CD4-positive, alpha-beta T cell treated with Interferon gamma for 1 hour (primary cell): ENCODE data around the gene SLC25A20.
A peak's percentile ranks its signal among the peaks of the same experiment; 100 is the strongest.

Source experiments
- DNase-seq: peaks from one replicate; pipeline ENCODE4 v3.0.0-alpha.2; 2020

SLC25A20 gene

DNA sequence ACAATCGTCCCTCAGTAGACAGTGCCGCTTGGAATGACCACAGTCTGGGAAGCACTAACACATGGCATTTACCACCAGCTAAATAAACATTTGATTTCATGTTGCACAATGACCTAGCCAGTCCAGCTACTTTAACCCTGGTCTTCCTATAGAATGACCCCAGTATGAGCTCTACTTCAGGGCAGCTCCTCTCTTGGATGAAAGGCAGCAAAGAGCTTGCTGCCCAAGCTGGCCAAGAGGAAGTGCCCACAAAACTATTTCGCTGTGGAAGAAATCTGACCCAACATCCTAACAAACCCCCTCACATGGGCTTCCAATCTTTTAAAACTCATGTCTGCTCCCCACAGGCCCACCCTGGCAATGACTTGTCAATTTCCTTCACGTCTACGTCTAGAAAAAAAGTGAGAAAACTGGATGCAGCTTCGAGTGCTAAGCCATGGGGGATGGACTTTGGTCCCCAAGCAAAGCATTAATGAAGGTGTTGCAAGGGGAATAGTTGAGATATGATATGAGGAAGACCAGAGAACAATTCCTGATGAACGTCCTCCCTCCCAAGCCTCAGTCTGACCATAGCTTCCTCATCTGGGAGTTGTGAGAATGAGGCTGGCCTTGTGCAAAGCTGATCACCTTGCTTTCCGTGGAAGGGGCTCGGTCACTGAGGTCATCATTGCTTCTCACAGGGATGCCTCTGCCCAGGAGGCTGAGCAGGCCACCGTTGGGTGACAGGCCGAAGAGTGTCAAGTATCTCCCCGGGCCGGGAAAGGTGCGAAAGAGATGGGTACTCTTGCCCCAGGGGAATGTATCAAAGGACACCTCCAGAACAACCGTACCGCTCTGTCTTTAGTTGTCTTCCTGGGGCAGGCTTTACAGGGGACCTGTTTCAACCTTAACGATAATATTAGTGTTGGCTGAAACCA, 964 bp downstream of the SLC25A20 start:
- DNase-seq: no peak

DNA sequence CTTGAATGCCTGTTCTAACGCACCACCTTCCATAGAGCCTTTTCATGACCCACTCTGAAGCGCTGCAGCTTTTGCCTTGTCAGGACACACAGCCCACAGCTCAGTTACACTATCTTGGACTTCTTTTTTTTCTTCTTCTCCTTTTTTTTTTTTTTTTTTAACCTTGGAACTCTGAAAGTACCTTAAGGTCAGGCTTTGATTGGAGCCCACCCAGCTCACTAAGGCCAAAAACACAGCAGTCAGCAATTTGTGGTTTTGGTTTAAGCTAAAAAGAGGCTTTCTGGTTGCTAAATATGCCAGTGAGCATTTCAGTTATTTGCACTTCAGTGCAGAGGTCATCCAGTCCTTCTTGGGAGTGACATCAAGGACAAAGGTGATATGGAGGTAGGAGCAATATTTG, 1.7 kb downstream of the SLC25A20 start:
- no peak for DNase-seq

DNA sequence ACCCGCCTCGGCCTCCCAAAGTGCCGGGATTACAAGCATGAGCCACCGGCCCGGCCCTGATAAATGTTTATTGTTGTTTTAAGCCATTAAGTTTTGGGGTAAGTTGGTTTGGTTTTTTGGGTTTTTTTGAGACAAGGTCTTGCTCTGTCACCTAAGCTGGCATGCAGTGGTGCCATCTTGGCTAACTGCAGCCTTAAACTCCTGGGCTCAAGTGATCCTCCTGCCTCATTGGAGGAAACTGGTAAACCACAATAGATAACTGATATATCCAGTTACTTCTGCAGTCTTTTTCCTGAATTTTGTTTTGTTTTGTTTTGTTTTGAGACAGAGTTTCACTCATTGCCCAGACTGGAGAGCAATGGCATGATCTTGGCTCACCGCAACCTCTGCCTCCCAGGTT, 4.2 kb downstream of the SLC25A20 start:
- no peak for DNase-seq

DNA sequence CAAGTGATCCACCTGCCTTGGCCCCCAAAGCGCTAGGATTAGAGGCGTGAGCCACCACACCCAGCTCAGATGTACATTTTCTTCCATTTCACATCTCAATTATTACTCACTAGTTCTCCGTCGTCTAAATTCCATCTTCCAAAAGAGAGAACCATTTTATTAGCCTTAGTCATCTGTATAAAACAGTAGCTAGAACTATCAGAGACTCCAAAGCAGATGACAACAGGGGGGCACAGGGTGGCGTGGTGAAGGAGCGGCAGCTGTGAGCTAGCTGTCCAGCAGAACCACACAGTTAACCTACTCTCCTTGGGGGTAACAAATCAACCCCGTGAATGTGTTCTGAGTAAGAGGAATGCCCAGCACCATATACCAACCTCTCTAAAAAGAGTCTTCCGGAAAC, 7.1 kb downstream of the SLC25A20 start:
- no peak for DNase-seq

DNA sequence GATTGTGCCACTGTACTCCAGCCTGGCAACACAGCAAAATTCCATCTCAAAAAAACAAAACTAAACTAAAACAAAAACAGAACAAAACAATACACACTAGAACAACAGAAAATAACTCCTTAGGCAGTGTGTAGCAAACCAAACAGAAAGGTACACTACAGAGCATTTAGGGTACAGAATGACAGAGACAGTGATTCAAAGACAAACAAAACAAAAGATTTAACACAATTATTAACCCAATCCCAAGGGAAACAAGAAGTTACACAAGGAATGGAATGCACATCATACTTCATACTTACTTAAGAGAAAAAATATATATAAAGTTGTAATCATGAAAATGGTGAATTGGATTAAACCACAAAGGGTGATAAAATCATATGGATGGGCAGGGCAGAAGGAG, 12.9 kb downstream of the SLC25A20 start:
- no peak for DNase-seq

DNA sequence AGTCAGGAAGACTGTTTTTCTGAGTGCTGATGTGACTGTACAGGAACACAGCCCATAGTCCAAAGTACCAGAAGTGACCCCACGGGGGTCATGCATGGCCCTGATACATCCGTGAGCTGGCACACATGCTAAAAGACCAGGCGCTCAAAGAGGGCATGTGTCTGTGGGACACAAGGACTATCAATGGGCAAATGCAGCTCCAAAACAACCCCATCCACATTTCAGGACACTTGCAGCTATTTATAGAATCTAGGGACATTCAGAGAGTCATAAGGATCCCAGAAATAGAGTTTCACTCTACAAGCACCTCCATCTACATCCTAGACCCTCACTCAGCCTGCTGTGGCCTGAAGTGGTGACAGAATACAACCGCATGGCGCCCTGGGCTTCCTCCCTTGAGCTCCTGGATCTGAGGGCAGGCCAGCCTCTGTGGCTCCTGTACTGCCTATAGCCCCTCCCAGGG, 17.0 kb downstream of the SLC25A20 start:
- no peak for DNase-seq

DNA sequence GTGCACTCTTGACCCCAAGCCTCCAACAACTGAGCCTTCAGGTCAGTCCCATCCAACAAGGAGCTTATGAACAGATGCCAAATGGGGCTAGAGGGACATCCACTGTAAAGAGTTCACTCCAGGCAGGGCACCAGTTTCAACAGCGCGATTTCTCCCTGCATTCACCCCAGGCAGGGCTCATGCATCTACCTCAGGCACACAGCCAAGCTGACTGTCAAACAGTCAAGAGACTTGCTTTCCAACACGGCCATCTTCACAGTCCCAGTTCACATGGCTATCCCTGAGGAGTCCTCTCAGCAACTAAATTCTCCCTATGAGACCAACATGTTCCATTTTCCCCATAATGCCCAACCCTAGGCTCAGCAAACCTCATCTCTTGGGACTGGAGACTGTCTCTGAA, 17.7 kb downstream of the SLC25A20 start:
- DNase-seq: no peak

DNA sequence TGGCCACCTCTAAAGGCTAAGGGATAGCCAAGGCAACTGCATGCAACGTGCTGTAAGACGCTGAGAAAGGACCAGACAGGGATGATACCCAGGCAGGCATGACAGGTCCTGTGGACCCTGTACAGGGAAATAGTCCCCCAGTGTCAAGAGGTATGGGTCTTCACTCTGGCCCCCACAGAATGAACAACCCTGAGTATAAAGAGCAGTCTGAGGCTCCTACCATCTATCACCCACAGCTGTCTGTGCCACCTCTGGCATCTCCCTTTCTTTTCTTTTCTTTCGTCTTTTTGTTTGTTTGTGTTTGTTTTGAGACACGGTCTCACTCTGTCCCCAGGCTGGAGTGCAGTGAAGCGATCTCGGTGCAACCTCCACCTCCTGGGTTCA, 18.7 kb downstream of the SLC25A20 start:
- no peak for DNase-seq

DNA sequence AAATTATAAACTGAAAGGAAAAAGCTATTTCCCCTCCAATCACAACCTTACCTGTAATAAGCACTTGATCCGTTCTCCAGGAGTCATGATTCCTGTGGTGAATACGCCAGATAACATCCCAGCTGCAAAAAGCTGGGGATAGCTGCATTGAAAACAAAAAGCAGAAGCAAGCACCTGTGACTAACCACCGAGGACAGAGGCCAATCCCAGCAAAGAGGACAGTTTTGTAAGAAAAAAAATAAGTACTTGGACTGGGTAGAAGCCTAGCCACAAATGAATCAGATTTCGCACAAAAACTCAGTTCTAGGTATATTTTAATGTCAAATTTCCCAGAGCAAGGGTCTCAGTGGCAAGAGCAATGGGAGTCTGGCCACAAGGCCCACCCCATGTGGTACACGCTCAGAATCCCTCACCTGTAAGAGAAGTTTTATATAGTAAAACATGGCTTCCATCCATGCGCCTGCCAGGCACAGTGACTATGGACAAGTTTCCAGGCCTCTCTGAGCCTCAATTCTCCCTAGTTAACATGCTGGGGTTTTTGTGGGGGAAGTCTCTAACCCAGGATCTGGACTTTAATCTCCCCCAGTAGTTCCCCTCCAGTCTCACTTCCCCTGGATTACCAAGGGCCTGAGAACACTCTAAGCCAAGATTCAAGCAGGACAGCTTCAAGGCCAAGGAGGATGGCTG, 19.2 kb downstream of the SLC25A20 start:
- DNase-seq: no peak

DNA sequence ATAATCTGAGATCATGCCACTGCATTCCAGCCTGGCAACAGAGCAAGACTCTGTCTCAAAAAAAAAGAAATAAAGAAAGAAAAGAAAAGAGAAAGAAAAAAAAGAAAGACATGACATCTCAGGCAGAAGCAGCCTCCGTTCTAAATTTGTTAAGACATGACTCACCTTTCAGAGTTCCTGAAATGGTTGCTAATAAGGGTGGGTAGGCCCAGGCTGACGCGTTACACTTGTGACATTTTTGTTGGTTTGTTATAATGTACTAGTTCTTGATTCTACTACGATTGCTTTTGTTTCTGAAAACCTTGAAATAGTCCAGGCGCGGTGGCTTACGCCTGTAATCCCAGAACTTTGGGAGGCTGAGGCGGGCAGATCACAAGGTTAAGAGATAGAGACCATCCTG, 21.0 kb downstream of the SLC25A20 start:
- DNase-seq: no peak

DNA sequence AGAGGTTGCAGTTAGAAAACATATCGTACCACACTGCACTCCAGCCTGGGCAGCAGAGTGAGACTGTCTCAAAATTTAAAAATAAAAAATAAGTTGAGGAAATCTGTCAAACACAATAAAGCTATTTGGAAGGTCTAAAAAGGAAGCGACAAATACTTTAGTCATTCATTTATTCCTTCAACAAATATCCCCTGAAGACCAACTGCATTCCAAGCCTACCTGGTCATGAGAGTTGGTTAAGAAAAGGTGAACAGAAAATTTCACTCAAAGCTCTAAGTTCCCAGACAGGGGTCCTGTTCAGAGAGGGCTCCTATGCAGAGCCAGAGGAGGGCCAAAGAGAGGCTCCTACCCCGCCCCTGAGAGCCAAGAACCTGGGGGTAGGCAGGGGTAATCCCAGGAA, 35.6 kb downstream of the SLC25A20 start:
- no peak for DNase-seq

DNA sequence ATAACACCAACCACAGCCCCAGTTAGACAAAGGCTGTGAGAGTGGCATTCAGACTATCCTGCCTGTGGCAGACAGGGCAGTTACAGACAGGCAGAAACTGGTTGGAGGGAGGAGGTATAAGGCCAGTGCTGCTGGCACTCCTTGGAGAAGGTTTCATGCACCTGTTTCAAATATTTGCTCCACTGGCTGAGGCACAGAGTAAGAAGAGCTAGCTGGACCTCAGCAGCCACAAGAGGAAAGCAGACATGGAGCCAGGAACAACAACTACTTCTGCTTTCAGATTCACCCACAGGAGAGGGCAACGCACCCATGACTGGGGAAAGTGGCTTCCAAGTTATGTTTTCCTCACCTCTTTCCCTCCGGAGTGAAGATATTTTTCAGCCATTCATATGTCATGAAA, 39.5 kb downstream of the SLC25A20 start:
- DNase-seq: no peak

DNA sequence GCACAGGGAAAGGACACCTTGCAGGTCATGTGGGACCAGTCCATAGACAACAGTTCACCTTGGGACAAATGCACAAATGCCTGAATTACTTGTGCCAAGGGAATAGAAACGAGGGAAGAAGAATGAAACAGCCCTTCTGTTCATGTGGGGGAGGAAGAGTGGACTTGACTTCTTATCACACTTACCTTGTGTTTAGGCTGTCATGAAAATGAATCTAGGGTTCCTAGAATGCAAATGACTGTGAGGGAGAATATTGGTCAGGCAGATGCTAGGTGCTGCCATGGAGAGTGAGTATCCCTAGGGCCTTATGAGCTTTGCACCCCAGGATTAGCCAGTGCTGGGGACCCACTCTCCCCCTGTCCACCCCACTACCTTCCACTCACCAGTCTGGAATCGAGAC, 40.0 kb downstream of the SLC25A20 start:
- DNase-seq: no peak

DNA sequence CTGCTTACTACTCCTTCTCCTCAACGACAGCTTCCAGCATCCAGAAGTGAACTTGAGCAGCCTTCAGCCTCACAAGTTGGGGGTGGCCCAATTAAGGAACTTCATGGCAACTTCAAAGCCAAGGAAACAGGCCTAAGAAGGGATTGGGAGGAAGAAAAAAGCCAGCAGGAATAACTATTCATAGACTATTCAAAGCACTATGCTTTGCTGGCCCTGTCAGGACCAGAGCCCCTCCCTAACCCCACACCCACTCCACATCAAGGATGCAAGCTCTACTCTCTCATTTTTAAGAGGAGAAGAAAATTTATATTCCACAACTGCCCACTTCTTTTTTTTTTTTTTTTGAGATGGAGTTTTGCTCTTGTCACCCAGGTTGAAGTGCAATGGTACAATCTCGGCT, 41.0 kb downstream of the SLC25A20 start:
- DNase-seq: no peak

DNA sequence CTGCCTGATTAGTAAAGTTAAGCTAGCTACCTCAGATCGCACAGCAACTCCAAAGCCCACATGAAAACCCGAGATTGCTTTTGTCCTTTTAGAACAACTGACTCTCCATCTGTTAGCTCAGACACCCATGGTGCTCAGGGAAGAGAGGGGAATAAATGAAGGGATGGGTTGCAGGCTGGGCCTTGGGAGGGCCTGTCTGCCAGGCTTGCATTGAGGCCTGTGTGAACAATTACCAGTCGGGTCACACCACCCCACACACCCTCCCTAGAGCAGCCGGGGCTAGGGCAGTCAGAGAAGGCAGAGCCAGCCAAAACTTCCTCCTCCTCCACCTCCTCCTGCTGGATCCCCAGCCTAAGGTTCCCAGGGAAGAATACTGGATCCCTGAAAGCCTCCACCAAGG, 42.2 kb downstream of the SLC25A20 start:
- DNase-seq: no peak

DNA sequence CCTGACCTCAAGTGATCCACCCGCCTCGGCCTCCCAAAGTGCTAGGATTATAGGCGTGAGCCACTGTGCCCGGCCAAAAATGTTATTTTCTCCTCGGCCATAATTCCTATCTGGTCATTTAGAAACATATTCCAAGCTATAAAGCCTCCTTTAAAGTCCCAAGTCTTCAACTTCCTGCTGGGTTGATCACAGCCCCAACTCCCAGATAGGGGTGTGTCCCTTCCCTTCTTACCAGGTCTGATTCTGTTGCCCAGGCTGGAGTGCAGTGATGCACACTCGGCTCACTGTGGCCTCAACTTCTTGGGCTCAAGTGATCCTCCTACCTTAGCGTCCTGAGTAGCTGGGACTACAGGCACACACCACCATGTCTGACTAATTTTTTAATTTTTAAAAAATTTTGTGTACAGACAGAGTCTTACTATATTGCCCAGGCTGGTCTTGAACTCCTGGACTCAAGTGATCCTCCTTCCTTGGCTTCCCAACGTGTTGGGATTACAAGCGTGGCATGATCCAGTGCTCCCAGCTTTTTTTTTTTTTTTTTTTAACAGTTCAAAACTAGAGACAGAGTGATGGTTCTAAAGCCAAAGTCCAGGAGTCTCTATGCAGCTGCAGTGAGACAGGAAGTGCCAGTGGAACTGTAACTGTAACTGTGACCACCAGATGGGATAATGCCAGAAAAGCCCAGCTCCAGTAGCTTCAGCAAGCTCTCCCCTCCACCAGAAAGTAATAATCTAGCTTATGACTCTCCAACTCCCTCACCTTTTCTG, 42.8 kb downstream of the SLC25A20 start:
- no peak for DNase-seq

DNA sequence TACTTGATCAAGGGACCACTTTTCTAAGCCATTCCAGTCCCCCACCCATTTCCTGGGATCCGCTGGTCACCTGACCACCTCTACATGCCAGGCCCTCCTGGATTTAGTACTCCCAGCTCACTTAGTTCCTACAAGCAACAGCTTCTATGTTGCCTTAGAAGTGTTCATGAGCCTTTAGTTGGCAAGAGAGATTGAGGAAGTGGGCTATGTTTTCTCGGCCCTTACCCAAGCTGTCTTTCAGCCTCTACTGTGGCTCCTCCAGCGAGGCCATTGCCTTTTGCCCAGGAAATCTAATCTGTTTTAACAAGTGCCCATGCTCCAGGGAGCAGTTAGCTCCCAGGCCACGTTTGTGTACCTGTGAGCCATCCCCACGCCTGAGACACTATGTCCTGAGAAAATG, 46.5 kb downstream of the SLC25A20 start:
- DNase-seq: no peak

DNA sequence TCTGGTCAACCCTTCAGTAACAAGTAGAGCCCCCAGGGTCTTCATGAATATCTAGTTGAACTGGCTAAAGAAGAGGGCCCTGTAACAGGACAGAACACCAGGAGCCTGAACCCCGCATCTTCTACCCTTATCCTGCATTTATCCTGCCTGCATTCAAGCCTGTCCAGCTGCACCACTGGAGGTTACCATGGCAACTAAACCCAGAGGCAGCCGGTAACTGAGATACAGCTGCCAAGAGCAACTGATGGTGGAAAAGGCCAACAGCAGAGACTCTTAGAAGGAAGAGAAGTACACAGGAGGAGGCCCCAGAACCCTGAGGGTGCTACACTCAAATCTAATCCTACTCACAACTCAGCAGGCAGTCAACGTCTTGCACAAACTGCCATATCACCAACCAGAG, 47.3 kb downstream of the SLC25A20 start:
- no peak for DNase-seq

DNA sequence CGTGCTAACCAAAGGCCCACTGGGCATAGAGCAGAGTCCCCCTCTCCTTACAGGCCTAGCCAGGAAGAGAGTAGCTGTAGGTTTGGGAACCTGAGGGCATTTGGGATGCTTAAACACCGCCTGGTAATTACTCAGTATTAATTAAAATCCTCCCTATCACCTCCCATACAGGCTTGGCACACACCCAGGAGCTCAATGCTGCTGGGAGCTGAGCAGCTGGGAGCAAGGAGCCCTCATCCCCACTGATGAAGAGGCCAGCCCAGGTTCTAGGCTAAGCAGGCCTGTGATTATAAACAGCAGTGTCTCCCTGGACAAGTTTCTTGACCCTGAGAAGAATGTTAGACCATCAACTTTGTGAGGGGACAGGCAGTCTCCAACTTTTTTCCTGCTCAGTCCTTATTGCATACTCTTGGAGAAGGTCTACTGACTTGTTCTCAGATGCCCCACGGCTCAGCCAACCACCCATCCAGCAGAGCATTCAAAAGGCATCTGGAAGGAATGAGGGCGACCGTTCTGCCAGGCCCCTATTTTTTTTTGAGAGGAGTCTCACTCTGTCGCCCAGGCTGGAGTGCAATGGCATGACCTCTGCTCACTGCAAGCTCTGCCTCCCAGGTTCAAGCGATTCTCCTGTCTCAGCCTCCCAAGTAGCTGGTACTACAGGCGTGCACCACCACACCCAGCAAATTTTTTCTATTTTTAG, 49.7 kb downstream of the SLC25A20 start:
- DNase-seq: no peak

DNA sequence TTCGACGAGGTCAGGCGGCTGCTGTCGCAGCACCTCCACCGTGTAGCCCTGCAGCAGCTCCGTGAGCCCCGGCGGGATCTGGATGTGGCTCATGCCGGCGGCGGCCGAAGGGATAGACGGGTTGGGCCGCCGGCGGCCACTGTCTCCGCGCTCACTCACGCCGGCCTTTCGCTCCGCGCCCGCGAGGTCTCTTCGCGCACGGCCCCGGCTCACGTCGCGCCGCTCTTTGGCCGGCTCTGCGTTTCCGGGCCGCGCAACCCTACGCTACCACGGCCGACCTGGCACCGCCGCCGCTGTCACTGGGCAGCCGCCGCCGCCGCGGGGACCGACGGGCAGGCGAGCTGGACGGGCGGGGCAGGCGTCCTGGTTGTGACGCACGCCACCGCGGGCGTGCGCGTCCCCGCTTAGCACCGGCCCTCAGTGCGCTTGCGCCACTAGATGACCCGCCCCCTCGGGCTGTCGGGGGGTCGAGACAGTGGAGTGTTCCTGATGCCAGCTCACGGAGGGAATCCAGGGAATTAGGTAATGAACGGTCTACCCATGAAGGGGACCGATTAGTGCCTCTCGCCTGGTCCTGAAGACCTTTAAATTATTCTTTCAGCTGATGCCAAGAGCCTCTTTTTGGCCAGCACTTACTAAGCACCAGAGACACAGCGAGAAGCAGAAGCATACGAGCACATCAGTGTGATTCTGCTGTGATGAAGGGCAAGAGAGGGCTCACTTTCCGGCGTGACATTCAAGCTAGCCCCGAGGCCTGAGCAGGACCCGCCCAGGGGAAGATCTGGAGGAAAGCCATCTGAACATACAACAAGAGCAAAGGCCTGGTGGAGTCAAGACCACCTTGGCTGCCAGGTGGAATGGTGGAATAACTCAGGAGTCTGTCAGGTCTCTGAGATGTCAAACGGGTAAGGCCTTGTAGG, 50.9 kb downstream of the SLC25A20 start, which contains the start of gene PRKAR2A:
PRKAR2A (minus strand) TSS at position 371 of the 920 bp plus-strand sequence; CDS start at position 93, 278 bp downstream.
- DNase-seq: peak; percentile 86

DNA sequence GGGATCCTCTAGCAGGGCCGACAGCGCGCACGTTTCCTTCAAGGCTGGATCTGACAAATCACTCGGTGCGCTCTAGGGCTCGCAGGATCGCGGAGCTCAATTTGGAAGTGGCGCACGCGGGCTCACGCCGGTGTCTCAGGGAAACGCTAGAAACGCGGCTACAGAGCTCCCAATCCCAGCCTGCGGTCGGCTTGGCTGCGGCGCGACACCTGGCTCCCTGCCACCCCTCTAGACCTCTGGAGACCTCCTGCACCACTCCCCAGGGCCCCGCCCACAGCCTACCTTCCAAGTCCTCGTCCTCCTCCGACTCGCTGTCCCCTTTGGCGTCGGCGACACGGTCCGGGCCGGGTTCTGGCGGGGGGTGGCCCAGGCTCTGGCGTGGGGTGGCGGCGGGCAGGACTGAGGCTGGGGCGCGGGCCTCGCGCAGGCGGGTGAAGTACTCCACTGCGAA, 51.6 kb downstream of the SLC25A20 start:
- peak; percentile 34 for DNase-seq

DNA sequence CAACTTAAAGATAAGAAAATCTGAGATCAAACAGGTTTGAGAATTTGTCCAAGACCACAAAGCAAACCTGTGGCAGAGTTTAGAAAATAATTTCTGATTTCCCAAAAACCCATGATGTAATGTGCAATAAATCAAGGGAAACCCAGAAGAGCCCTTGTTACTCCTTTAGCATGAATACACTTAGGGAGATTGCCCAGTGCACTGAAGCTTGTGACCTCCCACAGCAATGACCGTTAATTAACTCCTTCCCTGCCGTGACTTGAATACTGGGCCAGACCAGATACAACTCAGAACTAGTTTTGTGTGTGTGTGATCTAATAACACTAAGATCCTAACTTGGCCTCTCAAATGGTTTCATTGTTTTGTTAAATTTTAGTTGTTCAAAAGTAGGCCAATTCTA, 53.5 kb downstream of the SLC25A20 start:
- no peak for DNase-seq
